Endothelial cell of umbilical vein (primary cell): ENCODE measurements around the gene PRSS35.

Experiments
- EZH2 ChIP-seq: IDR thresholded peaks from 2 replicates; pipeline ENCODE4 v1.6.1; 2012; ENCODE audit warnings: borderline replicate concordance, low read depth, mild to moderate bottlenecking, moderate library complexity, low read length, inconsistent platforms; ENCODE audit not compliant: severe bottlenecking
- FOS ChIP-seq: IDR thresholded peaks from 2 replicates; pipeline ENCODE4 v1.6.1; 2011; ENCODE audit warnings: mild to moderate bottlenecking, low read length, moderate library complexity, borderline replicate concordance; ENCODE audit not compliant: insufficient read depth
- GATA2 ChIP-seq: IDR thresholded peaks from 2 replicates; pipeline ENCODE4 v1.7.0; 2011; ENCODE audit warnings: low read depth, mild to moderate bottlenecking, moderate library complexity, mixed read lengths, low read length; ENCODE audit not compliant: insufficient read length, insufficient read depth
- JUN ChIP-seq: IDR thresholded peaks from 2 replicates; pipeline ENCODE4 v1.6.1; 2011; ENCODE audit warnings: borderline replicate concordance, low read depth; ENCODE audit not compliant: insufficient read length, insufficient read depth
- POLR2A ChIP-seq: IDR thresholded peaks from 2 replicates; pipeline ENCODE4 v1.6.1; 2012; ENCODE audit warnings: low read depth, mild to moderate bottlenecking, control low read depth, low read length
- POLR2AphosphoS5 ChIP-seq: IDR thresholded peaks from 2 replicates; pipeline ENCODE4 v1.6.1; 2012; ENCODE audit warnings: low read depth, mild to moderate bottlenecking, control low read depth, low read length, moderate library complexity; ENCODE audit not compliant: insufficient read depth
- TF ChIP-seq, protein P1 (sequence below), 2 donors: IDR thresholded peaks; 1 replicate in 1 of 2; 2 replicates in 1 of 2; pipeline ENCODE4 v1.5.1; 2011; ENCODE audit warnings: low read length in 2 of 2, mild to moderate bottlenecking in 2 of 2, moderate library complexity in 2 of 2, control low read depth in 1 of 2, inconsistent platforms in 1 of 2, low read depth in 1 of 2; ENCODE audit not compliant: insufficient read depth in 1 of 2; ENCODE audit errors: extremely low read depth in 1 of 2

DNA sequence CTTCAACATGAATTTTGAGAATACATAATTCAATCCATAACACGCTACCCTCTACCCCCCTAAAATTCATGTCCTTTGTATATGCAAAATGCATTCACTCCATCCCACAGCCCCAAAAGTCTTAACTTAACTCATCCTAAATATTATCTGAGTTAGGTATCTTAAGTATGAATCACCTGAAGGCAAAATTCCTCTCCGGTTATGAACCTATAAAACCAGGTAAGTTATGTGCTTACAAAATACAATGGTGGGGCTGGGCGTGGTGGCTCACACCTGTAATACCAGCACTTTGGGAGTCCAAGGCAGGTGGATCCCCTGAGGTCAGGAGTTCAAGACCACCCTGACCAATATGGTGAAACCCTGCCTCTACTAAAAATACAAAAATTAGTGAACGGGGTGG lies 23.5 kb upstream of the PRSS35 start:
- TF ChIP-seq, protein P1, sequence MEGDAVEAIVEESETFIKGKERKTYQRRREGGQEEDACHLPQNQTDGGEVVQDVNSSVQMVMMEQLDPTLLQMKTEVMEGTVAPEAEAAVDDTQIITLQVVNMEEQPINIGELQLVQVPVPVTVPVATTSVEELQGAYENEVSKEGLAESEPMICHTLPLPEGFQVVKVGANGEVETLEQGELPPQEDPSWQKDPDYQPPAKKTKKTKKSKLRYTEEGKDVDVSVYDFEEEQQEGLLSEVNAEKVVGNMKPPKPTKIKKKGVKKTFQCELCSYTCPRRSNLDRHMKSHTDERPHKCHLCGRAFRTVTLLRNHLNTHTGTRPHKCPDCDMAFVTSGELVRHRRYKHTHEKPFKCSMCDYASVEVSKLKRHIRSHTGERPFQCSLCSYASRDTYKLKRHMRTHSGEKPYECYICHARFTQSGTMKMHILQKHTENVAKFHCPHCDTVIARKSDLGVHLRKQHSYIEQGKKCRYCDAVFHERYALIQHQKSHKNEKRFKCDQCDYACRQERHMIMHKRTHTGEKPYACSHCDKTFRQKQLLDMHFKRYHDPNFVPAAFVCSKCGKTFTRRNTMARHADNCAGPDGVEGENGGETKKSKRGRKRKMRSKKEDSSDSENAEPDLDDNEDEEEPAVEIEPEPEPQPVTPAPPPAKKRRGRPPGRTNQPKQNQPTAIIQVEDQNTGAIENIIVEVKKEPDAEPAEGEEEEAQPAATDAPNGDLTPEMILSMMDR (IDR thresholded peaks at IDR 0.05; ENCODE audit: extremely low read depth in 1 of 2, insufficient read depth in 1 of 2, low read depth in 1 of 2, low read length in 2 of 2) = no peak
- TF ChIP-seq EZH2 (no peak), POLR2AphosphoS5 (no peak), POLR2A (no peak), GATA2 (no peak), JUN (no peak), FOS (no peak)
